ENCODE data around the gene SERTM1.

DNA sequence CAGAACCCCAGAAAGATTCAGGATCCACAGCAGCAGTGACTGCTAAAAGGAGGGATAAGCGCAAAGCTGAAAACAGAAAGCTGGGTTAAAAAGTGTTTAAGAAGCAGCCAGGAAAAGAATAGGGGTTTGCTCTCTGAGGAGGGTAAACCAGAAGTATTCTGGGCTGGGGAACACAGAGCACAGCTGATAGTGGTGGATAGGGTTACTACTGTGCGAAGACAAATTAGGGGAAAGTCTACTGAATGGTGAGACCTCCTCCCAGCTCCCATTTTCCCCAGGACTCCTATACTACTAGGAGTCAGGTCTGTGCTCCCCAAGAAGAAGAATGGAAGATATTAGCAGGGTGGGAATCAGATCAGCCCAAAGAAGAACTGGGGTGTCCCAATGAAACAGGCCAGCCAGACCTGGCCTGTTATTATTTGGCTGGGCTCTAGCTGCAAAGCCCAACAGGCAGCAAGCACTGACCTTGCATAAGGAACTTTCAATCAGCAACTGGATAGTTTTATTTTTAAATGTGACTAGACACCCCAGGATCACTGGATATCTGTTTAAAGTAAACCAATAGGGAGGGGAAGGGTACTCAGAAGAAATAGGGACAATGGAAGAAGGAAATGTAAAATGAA is 43.5 kb upstream of the SERTM1 start:
- TF ChIP-seq, protein P1, sequence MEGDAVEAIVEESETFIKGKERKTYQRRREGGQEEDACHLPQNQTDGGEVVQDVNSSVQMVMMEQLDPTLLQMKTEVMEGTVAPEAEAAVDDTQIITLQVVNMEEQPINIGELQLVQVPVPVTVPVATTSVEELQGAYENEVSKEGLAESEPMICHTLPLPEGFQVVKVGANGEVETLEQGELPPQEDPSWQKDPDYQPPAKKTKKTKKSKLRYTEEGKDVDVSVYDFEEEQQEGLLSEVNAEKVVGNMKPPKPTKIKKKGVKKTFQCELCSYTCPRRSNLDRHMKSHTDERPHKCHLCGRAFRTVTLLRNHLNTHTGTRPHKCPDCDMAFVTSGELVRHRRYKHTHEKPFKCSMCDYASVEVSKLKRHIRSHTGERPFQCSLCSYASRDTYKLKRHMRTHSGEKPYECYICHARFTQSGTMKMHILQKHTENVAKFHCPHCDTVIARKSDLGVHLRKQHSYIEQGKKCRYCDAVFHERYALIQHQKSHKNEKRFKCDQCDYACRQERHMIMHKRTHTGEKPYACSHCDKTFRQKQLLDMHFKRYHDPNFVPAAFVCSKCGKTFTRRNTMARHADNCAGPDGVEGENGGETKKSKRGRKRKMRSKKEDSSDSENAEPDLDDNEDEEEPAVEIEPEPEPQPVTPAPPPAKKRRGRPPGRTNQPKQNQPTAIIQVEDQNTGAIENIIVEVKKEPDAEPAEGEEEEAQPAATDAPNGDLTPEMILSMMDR (IDR thresholded peaks at IDR 0.05; ENCODE audit: low read depth, low read length, poor library complexity, severe bottlenecking): no peak
- no peak for TF ChIP-seq EZH2phosphoT487 (IDR thresholded peaks at IDR 0.05; ENCODE audit: borderline replicate concordance, low read length)
